Measurements from ENCODE around the gene EPB41. TPM values are rescaled to one million over a fixed set of nuclear protein-coding genes. Genes with fewer than 3 reads are reported as not detected.

EPB41 gene
- total and polyA plus RNA-seq, 9 donors, result 11.2 to 56.4 (median 29.9) TPM

- peaks cover 2% of the 10 kb centered on the region for H3K4me1 ChIP-seq (ENCODE audit: insufficient read depth)
- DNase-seq, result no peak
- intact Hi-C loops (cut with DNase I), result no loop called here
- no peaks in the 10 kb centered on the region for H3K9me3 ChIP-seq
- TF ChIP-seq CTCF (IDR thresholded peaks at IDR 0.05) (no peak), EP300 (IDR thresholded peaks at IDR 0.05) (no peak), POLR2A (IDR thresholded peaks at IDR 0.05) (no peak)
- 78 to 87% (median 82%) methylated on average over 2 of the region's 2 CpGs for WGBS, 3 donors
- no peaks in the 10 kb centered on the region for H3K27me3 ChIP-seq
- H3K27ac ChIP-seq, result no peak overlapping the region
- no peak overlapping the region for H3K4me3 ChIP-seq
- no peaks in the 10 kb centered on the region for H3K36me3 ChIP-seq
These were observed 3.4 kb downstream of the EPB41 start for GRCh38 chr1:28917757-28918118.

GRCh38 chr1:28921286-28921869 lies 7.0 kb downstream of the EPB41 start:
- Histone ChIP-seq H3K27me3 (no peaks in the 10 kb centered on the region), H3K4me1 (ENCODE audit: insufficient read depth) (no peaks in the 10 kb centered on the region), H3K9me3 (no peaks in the 10 kb centered on the region), H3K27ac (no peak overlapping the region), H3K36me3 (no peaks in the 10 kb centered on the region), H3K4me3 (no peak overlapping the region)
- no peak for DNase-seq
- intact Hi-C loops (cut with DNase I), result no loop called here
- TF ChIP-seq EP300 (IDR thresholded peaks at IDR 0.05) (no peak), CTCF (IDR thresholded peaks at IDR 0.05) (no peak), POLR2A (IDR thresholded peaks at IDR 0.05) (no peak)
- WGBS, 3 donors, result 85 to 92% (median 89%) methylated on average over 3 of the region's 3 CpGs

- TF ChIP-seq POLR2A (IDR thresholded peaks at IDR 0.05), result no peak
- no peak for TF ChIP-seq EP300 (IDR thresholded peaks at IDR 0.05)
- no peak for TF ChIP-seq CTCF (IDR thresholded peaks at IDR 0.05)
- no peak overlapping the region for H3K4me3 ChIP-seq
- no peak for DNase-seq
- no peak overlapping the region for H3K27ac ChIP-seq
- no peaks in the 10 kb centered on the region for H3K36me3 ChIP-seq
- 95 to 97% (median 96%) methylated on average over 4 of the region's 4 CpGs for WGBS, 3 donors
- intact Hi-C loops (cut with DNase I), result no loop called here
- H3K4me1 ChIP-seq (ENCODE audit: insufficient read depth), result no peaks in the 10 kb centered on the region
- no peaks in the 10 kb centered on the region for H3K9me3 ChIP-seq
- H3K27me3 ChIP-seq, result no peaks in the 10 kb centered on the region
These were observed 11.1 kb downstream of the EPB41 start for GRCh38 chr1:28925350-28925891.

GRCh38 chr1:28926629-28927265 lies 12.4 kb downstream of the EPB41 start:
- DNase-seq, result no peak
- H3K4me3 ChIP-seq, result no peak overlapping the region
- no peak for TF ChIP-seq POLR2A (IDR thresholded peaks at IDR 0.05)
- WGBS, 3 donors, result 17 to 39% (median 30%) methylated on average over 2 of the region's 2 CpGs
- no peaks in the 10 kb centered on the region for H3K9me3 ChIP-seq
- H3K27ac ChIP-seq, result no peak overlapping the region
- H3K4me1 ChIP-seq (ENCODE audit: insufficient read depth), result no peaks in the 10 kb centered on the region
- H3K27me3 ChIP-seq, result no peaks in the 10 kb centered on the region
- no peaks in the 10 kb centered on the region for H3K36me3 ChIP-seq
- intact Hi-C loops (cut with DNase I), result no loop called here

- H3K9me3 ChIP-seq, result no peaks in the 10 kb centered on the region
- H3K36me3 ChIP-seq, result no peaks in the 10 kb centered on the region
- DNase-seq, result no peak
- H3K27me3 ChIP-seq, result no peaks in the 10 kb centered on the region
- intact Hi-C loops (cut with DNase I), result no loop called here
- WGBS, 3 donors, result 38 to 45% (median 45%) methylated on average over 3 of the region's 3 CpGs
- TF ChIP-seq EP300 (IDR thresholded peaks at IDR 0.05) (no peak), POLR2A (IDR thresholded peaks at IDR 0.05) (no peak), CTCF (IDR thresholded peaks at IDR 0.05) (no peak)
- peak overlapping the region in 1 of 2 donors; percentile 40 for H3K27ac ChIP-seq
- H3K4me1 ChIP-seq (ENCODE audit: insufficient read depth), result no peaks in the 10 kb centered on the region
- H3K4me3 ChIP-seq, result no peak overlapping the region
These were observed 12.9 kb downstream of the EPB41 start for GRCh38 chr1:28927266-28927647.

Data from ovary (tissue), 9 donors.